ENCODE measurements around the gene UPP1. TPM values are rescaled to one million over a fixed set of nuclear protein-coding genes. Genes with fewer than 3 reads are reported as not detected.

The UPP1 gene
- polyA plus RNA-seq, 2 of the 4 experiments (the other 2 are of a cell fraction), result 32.2 to 55.7 TPM

DNA sequence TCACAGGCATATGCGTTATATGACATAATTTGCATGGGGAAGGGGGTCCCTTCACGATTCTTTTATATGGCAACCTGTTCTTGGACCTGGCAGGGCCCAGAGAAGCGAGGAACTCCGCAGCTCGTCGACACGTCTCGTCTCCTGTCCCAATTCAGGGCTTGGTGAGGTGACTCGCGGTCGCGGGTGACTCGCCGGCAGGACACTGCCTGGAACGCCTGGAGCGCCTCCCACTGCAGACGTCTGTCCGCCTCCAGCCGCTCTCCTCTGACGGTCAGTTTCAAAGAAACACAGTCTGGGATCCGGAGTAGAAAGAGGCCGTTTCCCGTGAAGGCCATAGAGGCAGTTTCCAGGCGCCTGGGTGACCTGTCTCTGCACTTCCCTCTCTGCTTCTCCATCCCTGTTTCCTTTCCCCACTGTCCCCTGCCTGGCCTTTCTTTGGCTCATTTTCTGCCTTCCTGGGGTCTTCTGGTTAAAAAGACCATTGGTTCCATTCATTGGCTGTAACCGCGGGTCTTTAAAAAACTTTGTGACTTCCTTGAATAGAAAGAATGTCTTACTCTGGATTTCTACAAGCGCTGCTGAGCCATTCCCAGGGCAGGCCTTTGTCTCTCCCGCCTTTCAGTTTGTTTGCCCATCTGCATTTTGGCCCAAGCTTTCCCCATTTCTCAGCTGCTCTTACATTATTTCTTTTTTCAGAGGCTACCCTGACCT is 1.2 kb downstream of the UPP1 start:
- Histone ChIP-seq H3K27ac (peak overlapping the region; percentile 93 to 96), H3K9me3 (no peaks in the 10 kb centered on the region), H3K4me1 (peaks cover 48% of the 10 kb centered on the region), H3K4me3 (peak overlapping the region; percentile 92), H3K4me2 (peak overlapping the region; percentile 91)
- TF ChIP-seq, protein P1, sequence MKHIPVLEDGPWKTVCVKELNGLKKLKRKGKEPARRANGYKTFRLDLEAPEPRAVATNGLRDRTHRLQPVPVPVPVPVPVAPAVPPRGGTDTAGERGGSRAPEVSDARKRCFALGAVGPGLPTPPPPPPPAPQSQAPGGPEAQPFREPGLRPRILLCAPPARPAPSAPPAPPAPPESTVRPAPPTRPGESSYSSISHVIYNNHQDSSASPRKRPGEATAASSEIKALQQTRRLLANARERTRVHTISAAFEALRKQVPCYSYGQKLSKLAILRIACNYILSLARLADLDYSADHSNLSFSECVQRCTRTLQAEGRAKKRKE (CRISPR knock-in tag; IDR thresholded peaks at IDR 0.05; ENCODE audit: low read depth), result no peak
- no peak for TF ChIP-seq JUNB (IDR thresholded peaks at IDR 0.05)
- TF ChIP-seq CHD2 (IDR thresholded peaks at IDR 0.05; ENCODE audit: low read length, partially characterized antibody), result no peak
- no peak for TF ChIP-seq POLR2AphosphoS2 (conservative IDR thresholded peaks at IDR 0.05; ENCODE audit: low read length)
- TF ChIP-seq, protein P2, sequence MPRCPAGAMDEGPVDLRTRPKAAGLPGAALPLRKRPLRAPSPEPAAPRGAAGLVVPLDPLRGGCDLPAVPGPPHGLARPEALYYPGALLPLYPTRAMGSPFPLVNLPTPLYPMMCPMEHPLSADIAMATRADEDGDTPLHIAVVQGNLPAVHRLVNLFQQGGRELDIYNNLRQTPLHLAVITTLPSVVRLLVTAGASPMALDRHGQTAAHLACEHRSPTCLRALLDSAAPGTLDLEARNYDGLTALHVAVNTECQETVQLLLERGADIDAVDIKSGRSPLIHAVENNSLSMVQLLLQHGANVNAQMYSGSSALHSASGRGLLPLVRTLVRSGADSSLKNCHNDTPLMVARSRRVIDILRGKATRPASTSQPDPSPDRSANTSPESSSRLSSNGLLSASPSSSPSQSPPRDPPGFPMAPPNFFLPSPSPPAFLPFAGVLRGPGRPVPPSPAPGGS (IDR thresholded peaks at IDR 0.05), result no peak
- 0 out of 3 replicates have a peak, but pooled peaks have one; percentile 17 for TF ChIP-seq SMC3 (IDR thresholded peaks at IDR 0.05)
- ChIA-PET CTCF (interaction anchor here (1.7 to 15.8 kb wide), 2 partner anchors 16 to 56 kb away, joined by 3 to 177 read pairs; no protein-coding TSS in a partner anchor), POLR2A (interaction anchor here (0.7 to 1.0 kb wide), 2 partner anchors 13 to 98 kb away, joined by 3 to 5 read pairs; no protein-coding TSS in a partner anchor)
- no peak for ATAC-seq
- peak in 1 of 2 experiments; percentile 41 for DNase-seq (ENCODE audit: low read depth in 1 of 2, low spot score in 1 of 2)
- no peak for FAIRE-seq
- WGBS (ENCODE audit: missing lambda C conversion rate), result 19% methylated on average over 28 of the region's 28 CpGs

DNA sequence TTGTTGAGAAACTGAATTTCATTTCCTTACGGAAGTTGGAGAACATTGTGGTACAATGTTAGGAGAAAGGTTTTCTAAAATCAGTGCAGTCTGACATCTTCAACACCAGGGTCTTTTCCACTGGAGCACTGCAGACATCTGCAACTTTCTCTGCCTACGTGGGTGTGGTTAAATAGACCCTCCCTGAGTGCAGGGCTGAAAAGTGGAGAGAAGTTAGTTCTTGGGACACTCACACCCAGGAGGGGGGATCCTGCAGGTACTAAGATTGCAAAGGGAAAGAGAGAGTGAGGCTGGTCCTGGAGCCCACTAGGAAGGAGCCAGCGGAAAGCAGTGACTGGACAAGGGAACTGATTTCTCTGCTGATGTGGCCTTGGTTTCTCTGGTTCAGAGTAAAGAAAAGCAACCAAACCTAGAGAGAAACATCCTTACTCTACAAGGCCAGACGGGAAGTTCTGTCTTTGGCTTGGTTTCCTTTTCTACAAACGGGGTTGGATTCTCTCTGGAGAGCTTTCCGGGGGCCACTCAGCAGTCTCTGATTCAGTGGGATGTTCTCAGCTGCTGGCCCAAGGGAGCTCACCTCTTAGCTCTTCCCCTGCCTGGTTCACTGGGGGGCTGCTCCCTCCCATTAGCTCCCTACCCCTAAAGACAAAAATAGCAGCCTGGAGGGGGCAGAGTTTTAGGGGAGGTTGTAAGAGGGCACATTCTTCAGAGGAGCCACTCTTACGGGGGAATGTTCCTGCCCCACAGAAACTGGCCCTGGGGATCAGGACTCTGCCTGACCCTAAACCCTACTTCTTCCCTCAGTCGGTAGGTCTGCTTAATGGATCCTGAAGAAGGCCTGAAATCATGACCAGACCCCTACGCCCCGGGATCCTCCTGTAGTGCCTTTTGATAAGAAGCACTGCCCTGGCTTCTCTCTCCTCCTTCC is 2.7 kb downstream of the UPP1 start:
- Histone ChIP-seq H3K4me2 (no peak overlapping the region), H3K9me3 (no peaks in the 10 kb centered on the region), H3K4me1 (peaks cover 33% of the 10 kb centered on the region), H3K27ac (no peak overlapping the region), H3K4me3 (no peak overlapping the region)
- TF ChIP-seq MAFK (IDR thresholded peaks at IDR 0.05; ENCODE audit: partially characterized antibody), result no peak
- TF ChIP-seq ELK1 (IDR thresholded peaks at IDR 0.05; ENCODE audit: low read depth, low read length), result no peak
- no peak for DNase-seq (ENCODE audit: low read depth in 1 of 2, low spot score in 1 of 2)
- no peak for ATAC-seq
- FAIRE-seq, result no peak
- 90% methylated on average over 10 of the region's 10 CpGs for WGBS (ENCODE audit: missing lambda C conversion rate)
- ChIA-PET POLR2A (interaction anchor here (0.6 kb wide), 1 partner anchor 42 kb away, joined by 3 read pairs; no protein-coding TSS in a partner anchor), CTCF (interaction anchor here (0.5 to 15.8 kb wide), 4 partner anchors 15 to 103 kb away, joined by 3 to 177 read pairs (median 3); no protein-coding TSS in a partner anchor)

DNA sequence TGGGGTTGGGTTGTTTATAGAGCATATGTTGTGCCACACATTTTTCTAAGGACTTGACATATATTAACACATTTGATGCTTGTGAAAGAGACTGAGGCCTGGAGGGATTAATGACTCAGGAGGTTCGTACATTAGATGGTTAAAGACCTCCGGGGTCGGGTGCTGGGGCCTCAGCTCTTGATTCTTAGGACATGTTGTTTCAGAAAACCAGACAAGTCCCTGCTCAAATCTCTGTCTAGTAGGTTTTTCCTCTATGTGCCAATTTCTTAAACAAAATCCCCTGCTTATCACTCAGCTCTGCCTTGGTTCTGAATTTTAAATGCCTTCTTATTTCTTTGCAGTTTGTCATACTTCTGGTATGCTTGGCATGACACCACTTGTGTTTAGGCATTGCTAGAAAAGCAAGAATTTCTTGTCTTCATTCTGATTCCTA is 5.8 kb downstream of the UPP1 start:
- DNase-seq (ENCODE audit: low read depth in 1 of 2, low spot score in 1 of 2) (no peak), ATAC-seq (no peak), FAIRE-seq (no peak)
- Histone ChIP-seq H3K4me1 (peaks cover 18% of the 10 kb centered on the region), H3K9me3 (no peaks in the 10 kb centered on the region), H3K27ac (no peak overlapping the region), H3K4me3 (no peak overlapping the region), H3K4me2 (no peak overlapping the region)
- ChIA-PET POLR2A (no interaction called here), CTCF (interaction anchor here (1.2 to 15.8 kb wide), 2 partner anchors 11 to 103 kb away, joined by 3 to 177 read pairs; no protein-coding TSS in a partner anchor)
- WGBS (ENCODE audit: missing lambda C conversion rate), result 82% methylated on average over 3 of the region's 3 CpGs
- TF ChIP-seq JUN (IDR thresholded peaks at IDR 0.05) (no peak), FOSL2 (IDR thresholded peaks at IDR 0.05) (no peak), FOSL2 (CRISPR knock-in tag; IDR thresholded peaks at IDR 0.05) (no peak)

- Histone ChIP-seq H3K4me3 (no peak overlapping the region), H3K4me2 (no peak overlapping the region), H3K4me1 (peaks cover 8% of the 10 kb centered on the region), H3K9me3 (no peaks in the 10 kb centered on the region), H3K27ac (no peak overlapping the region)
- 92% methylated on average over 2 of the region's 2 CpGs for WGBS (ENCODE audit: missing lambda C conversion rate)
- ATAC-seq, result no peak
- POLR2A ChIA-PET, result no interaction called here
- no peak for FAIRE-seq
- CTCF ChIA-PET, result interaction anchor here (0.8 to 15.8 kb wide), 4 partner anchors 10 to 108 kb away, joined by 3 to 177 read pairs (median 5); no protein-coding TSS in a partner anchor
- DNase-seq (ENCODE audit: low read depth in 1 of 2, low spot score in 1 of 2), result no peak
- TF ChIP-seq E2F6 (IDR thresholded peaks at IDR 0.05; ENCODE audit: borderline replicate concordance, low read depth), result no peak
- no peak for TF ChIP-seq PBX3 (IDR thresholded peaks at IDR 0.05)
- TF ChIP-seq POLR2AphosphoS2 (conservative IDR thresholded peaks at IDR 0.05; ENCODE audit: low read length), result no peak
- TF ChIP-seq ZFP36 (IDR thresholded peaks at IDR 0.05; ENCODE audit: borderline replicate concordance, partially characterized antibody), result no peak
- TF ChIP-seq CHD4 (IDR thresholded peaks at IDR 0.05; ENCODE audit: borderline replicate concordance), result no peak
- TF ChIP-seq KDM1A (IDR thresholded peaks at IDR 0.05; ENCODE audit: low read depth), result no peak
- no peak for TF ChIP-seq ELK1 (IDR thresholded peaks at IDR 0.05; ENCODE audit: low read depth, low read length)
- TF ChIP-seq, protein P3, sequence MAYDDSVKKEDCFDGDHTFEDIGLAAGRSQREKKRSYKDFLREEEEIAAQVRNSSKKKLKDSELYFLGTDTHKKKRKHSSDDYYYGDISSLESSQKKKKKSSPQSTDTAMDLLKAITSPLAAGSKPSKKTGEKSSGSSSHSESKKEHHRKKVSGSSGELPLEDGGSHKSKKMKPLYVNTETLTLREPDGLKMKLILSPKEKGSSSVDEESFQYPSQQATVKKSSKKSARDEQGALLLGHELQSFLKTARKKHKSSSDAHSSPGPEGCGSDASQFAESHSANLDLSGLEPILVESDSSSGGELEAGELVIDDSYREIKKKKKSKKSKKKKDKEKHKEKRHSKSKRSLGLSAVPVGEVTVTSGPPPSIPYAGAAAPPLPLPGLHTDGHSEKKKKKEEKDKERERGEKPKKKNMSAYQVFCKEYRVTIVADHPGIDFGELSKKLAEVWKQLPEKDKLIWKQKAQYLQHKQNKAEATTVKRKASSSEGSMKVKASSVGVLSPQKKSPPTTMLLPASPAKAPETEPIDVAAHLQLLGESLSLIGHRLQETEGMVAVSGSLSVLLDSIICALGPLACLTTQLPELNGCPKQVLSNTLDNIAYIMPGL (CRISPR knock-in tag; IDR thresholded peaks at IDR 0.05; ENCODE audit: borderline replicate concordance), result no peak
Measured at GRCh38 chr7:48096273-48096672, 7.2 kb downstream of the UPP1 start.

Measured in A549 (cell line).